ENCODE results near the gene ABHD10. TPM values are rescaled to one million over a fixed set of nuclear protein-coding genes. Genes with fewer than 3 reads are reported as not detected.

Gene ABHD10
- total RNA-seq, 1 experiment from 2014 or later, result 41.8 TPM

- CTCF ChIA-PET, result interaction anchor here (2.8 kb wide), 1 partner anchor 20 kb away, joined by 11 read pairs; no protein-coding TSS in a partner anchor
These were observed 14.2 kb downstream of the ABHD10 start for GRCh38 chr3:111993038-111993437.

GRCh38 chr3:111998636-111999483, 20.0 kb downstream of the ABHD10 start, which contains the start of gene TAGLN3:
TSS of gene TAGLN3 (plus strand) at chr3:111998922. CDS start at chr3:111999423, 501 bp downstream.
- intact Hi-C loops (cut with micrococcal nuclease; ENCODE audit: unreplicated experiment), result no loop called here
- no peak within 1 kb of the TSS for H3K27ac Mint-ChIP-seq (ENCODE audit: unreplicated experiment)

More at GRCh38 chr3:111993038-111993437, 14.2 kb downstream of the ABHD10 start:
- Histone ChIP-seq H3K4me3 (ENCODE audit: low read depth, low read length) (no peak overlapping the region), H3K36me3 (ENCODE audit: control insufficient read depth, insufficient read depth, low read length) (no peaks in the 10 kb centered on the region), H3K4me1 (no peaks in the 10 kb centered on the region), H3K9me3 (no peaks in the 10 kb centered on the region), H3K27me3 (replicated peaks; ENCODE audit: control insufficient read depth, insufficient read depth, low read length) (no peaks in the 10 kb centered on the region)
- Mint-ChIP-seq H3K4me3 (ENCODE audit: unreplicated experiment) (no peak overlapping the region), H3K27me3 (ENCODE audit: insufficient read depth, unreplicated experiment) (no peaks in the 10 kb centered on the region), H3K4me1 (ENCODE audit: low read depth, unreplicated experiment) (no peaks in the 10 kb centered on the region), H3K9me3 (ENCODE audit: unreplicated experiment) (no peaks in the 10 kb centered on the region), H3K27ac (ENCODE audit: unreplicated experiment) (no peak overlapping the region), H3K36me3 (ENCODE audit: insufficient read depth, unreplicated experiment) (peaks cover 25% of the 10 kb centered on the region)
- POLR2A ChIA-PET, result no interaction called here
- DNase-seq, result no peak
- TF ChIP-seq CTCF (IDR thresholded peaks at IDR 0.05; ENCODE audit: insufficient read depth in 1 of 2, low read depth in 1 of 2, low read length in 1 of 2, severe bottlenecking in 1 of 2, unreplicated experiment in 1 of 2), result no peak
- intact Hi-C loops (cut with micrococcal nuclease; ENCODE audit: unreplicated experiment), result no loop called here
- BruUV-seq (replicated peaks), result no TSS peak

More at GRCh38 chr3:111998636-111999483, 20.0 kb downstream of the ABHD10 start, which contains the start of gene TAGLN3:
- Mint-ChIP-seq H3K4me3 (ENCODE audit: unreplicated experiment) (peak within 1 kb of the TSS; percentile 60), H3K4me1 (ENCODE audit: low read depth, unreplicated experiment) (peaks cover 18% of the 10 kb centered on the region), H3K27me3 (ENCODE audit: insufficient read depth, unreplicated experiment) (no peaks in the 10 kb centered on the region), H3K36me3 (ENCODE audit: insufficient read depth, unreplicated experiment) (peaks cover 11% of the 10 kb centered on the region), H3K9me3 (ENCODE audit: unreplicated experiment) (no peaks in the 10 kb centered on the region)
- DNase-seq, result no peak
- POLR2A ChIA-PET, result no interaction called here
- Histone ChIP-seq H3K27me3 (replicated peaks; ENCODE audit: control insufficient read depth, insufficient read depth, low read length) (no peaks in the 10 kb centered on the region), H3K4me1 (no peaks in the 10 kb centered on the region), H3K36me3 (ENCODE audit: control insufficient read depth, insufficient read depth, low read length) (no peaks in the 10 kb centered on the region), H3K9me3 (no peaks in the 10 kb centered on the region), H3K4me3 (ENCODE audit: low read depth, low read length) (peak within 1 kb of the TSS; percentile 20)
- CTCF ChIA-PET, result interaction anchor here (0.7 to 1.6 kb wide), 3 partner anchors 10 to 400 kb away, joined by 3 to 4 read pairs (median 4); no protein-coding TSS in a partner anchor
- no TSS peak for BruUV-seq (replicated peaks)
- no peak for TF ChIP-seq CTCF (IDR thresholded peaks at IDR 0.05; ENCODE audit: insufficient read depth in 1 of 2, low read depth in 1 of 2, low read length in 1 of 2, severe bottlenecking in 1 of 2, unreplicated experiment in 1 of 2)

Measured in Caco-2 (cell line).